OCI-LY7 (cell line): ENCODE results near the gene STAG1. TPM values are rescaled to one million over a fixed set of nuclear protein-coding genes. Genes with fewer than 3 reads are reported as not detected.

Source experiments
- BruUV-seq: library from RNA; stranded (reverse); fragments of 400-500 nt; replicated peaks from 2 replicates; lab custom pipeline; 2021; lab: Mats Ljungman, UMichigan
- CTCF ChIA-PET: fragments of 300-600 bp; sonication (Branson Sonifier 250); formaldehyde crosslinking; loops from one replicate; lab custom pipeline; 2022; ENCODE audit warnings: antibody characterized with exemption; ENCODE audit not compliant: unreplicated experiment; lab: Charles Lee
- POLR2A ChIA-PET: fragments of 300-600 bp; sonication (Branson Sonifier 250); formaldehyde crosslinking; loops from one replicate; lab custom pipeline; 2022; ENCODE audit warnings: antibody characterized with exemption; lab: Charles Lee
- DNase-seq: peaks from one replicate; pipeline ENCODE4 v3.0.0-alpha.2; 2015; ENCODE audit warnings: low spot score
- H2AFZ ChIP-seq: fragments of 200-600 bp; sonication (generic), shearing (Covaris generic); 2 replicates; pipeline ENCODE4 v1.6.1; 2014; ENCODE audit warnings: mild to moderate bottlenecking, antibody characterized with exemption, low read length, moderate library complexity
- H3K27ac ChIP-seq: fragments of 200-600 bp; sonication (generic); 2 replicates; pipeline ENCODE4 v1.5.1; 2014; ENCODE audit warnings: mixed run types, low read depth, mild to moderate bottlenecking, moderate library complexity, low read length, inconsistent platforms; ENCODE audit not compliant: poor library complexity, severe bottlenecking
- H3K36me3 ChIP-seq: fragments of 200-600 bp; sonication (generic); 2 replicates; pipeline ENCODE4 v1.6.1; 2014; ENCODE audit warnings: mild to moderate bottlenecking, antibody characterized with exemption, low read length, moderate library complexity, mixed read lengths; ENCODE audit not compliant: insufficient read depth
- H3K4me1 ChIP-seq: fragments of 200-600 bp; sonication (generic); 2 replicates; pipeline ENCODE4 v1.5.1; 2014; ENCODE audit warnings: mild to moderate bottlenecking, low read length; ENCODE audit not compliant: insufficient read depth, poor library complexity, severe bottlenecking
- H3K4me2 ChIP-seq: fragments of 200-600 bp; sonication (generic); 2 replicates; pipeline ENCODE4 v1.6.1; 2014; ENCODE audit warnings: mild to moderate bottlenecking, low read length
- H3K4me3 ChIP-seq: fragments of 200-600 bp; sonication (generic); 2 replicates; pipeline ENCODE4 v1.5.1; 2014; ENCODE audit warnings: mild to moderate bottlenecking, low read depth, low read length; ENCODE audit not compliant: poor library complexity, severe bottlenecking
- H3K79me2 ChIP-seq: fragments of 200-600 bp; sonication (generic); 2 replicates; pipeline ENCODE4 v1.6.1; 2016; ENCODE audit warnings: low read depth, mild to moderate bottlenecking, low read length, moderate library complexity, mixed read lengths; ENCODE audit not compliant: insufficient read depth
- H3K9me2 ChIP-seq: fragments of 200-600 bp; sonication (generic); 2 replicates; pipeline ENCODE4 v1.6.1; 2016; ENCODE audit warnings: mild to moderate bottlenecking, low read length, mixed read lengths; ENCODE audit not compliant: insufficient read depth
- H3K9me3 ChIP-seq: fragments of 200-600 bp; sonication (generic); 2 replicates; pipeline ENCODE4 v1.6.1; 2014; ENCODE audit warnings: mild to moderate bottlenecking, mixed run types, low read length, mixed read lengths
- H4K20me1 ChIP-seq: fragments of 200-600 bp; sonication (generic); 2 replicates; pipeline ENCODE4 v1.6.1; 2014; ENCODE audit warnings: mild to moderate bottlenecking, antibody characterized with exemption, low read length, moderate library complexity, mixed read lengths; ENCODE audit not compliant: insufficient read depth
- EZH2phosphoT487 ChIP-seq: fragments of 200-600 bp; sonication (generic); IDR thresholded peaks from 2 replicates; pipeline ENCODE4 v1.6.1; 2018; ENCODE audit warnings: low read depth, borderline replicate concordance, mild to moderate bottlenecking, mixed run types, antibody characterized with exemption, low read length, moderate library complexity, mixed read lengths
- intact Hi-C: fragments of 100-400 bp; cut with micrococcal nuclease; formaldehyde crosslinking; loops from one replicate; pipeline ENCODE4 v1.10.0; 2022; ENCODE audit not compliant: unreplicated experiment
- total RNA-seq, 2 experiments: library from RNA; depleted of rRNA in 1 of 2; stranded (reverse); fragments of >200 nt in 1 of 2; shearing (Covaris generic) in 1 of 2; gene quantifications; 2 replicates each; pipeline ENCODE4 v1.2.3, GENCODE V29; 2014 to 2022
- TF ChIP-seq, protein P1 (sequence below): fragments of 200-600 bp; sonication (generic); conservative IDR thresholded peaks from 2 replicates; pipeline ENCODE4 v1.5.1; 2014; ENCODE audit warnings: mild to moderate bottlenecking, antibody characterized with exemption, low read length, moderate library complexity, mixed read lengths

The STAG1 gene
- total RNA-seq, 2 experiments from 2014 or later, result 30.7 to 46.6 TPM

- H4K20me1 ChIP-seq, result no peaks in the 10 kb centered on the region
- BruUV-seq, result no TSS peak
- DNase-seq, result no peak
- no peaks in the 10 kb centered on the region for H3K9me2 ChIP-seq
- no peaks in the 10 kb centered on the region for H3K9me3 ChIP-seq
- intact Hi-C loops, result no loop called here
- no peak for TF ChIP-seq EZH2phosphoT487
- TF ChIP-seq, protein P1, sequence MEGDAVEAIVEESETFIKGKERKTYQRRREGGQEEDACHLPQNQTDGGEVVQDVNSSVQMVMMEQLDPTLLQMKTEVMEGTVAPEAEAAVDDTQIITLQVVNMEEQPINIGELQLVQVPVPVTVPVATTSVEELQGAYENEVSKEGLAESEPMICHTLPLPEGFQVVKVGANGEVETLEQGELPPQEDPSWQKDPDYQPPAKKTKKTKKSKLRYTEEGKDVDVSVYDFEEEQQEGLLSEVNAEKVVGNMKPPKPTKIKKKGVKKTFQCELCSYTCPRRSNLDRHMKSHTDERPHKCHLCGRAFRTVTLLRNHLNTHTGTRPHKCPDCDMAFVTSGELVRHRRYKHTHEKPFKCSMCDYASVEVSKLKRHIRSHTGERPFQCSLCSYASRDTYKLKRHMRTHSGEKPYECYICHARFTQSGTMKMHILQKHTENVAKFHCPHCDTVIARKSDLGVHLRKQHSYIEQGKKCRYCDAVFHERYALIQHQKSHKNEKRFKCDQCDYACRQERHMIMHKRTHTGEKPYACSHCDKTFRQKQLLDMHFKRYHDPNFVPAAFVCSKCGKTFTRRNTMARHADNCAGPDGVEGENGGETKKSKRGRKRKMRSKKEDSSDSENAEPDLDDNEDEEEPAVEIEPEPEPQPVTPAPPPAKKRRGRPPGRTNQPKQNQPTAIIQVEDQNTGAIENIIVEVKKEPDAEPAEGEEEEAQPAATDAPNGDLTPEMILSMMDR, result no peak
- H3K79me2 ChIP-seq, result no peaks in the 10 kb centered on the region
- no peaks in the 10 kb centered on the region for H3K4me1 ChIP-seq
- H3K36me3 ChIP-seq, result peaks cover 12% of the 10 kb centered on the region
- ChIA-PET CTCF (no interaction called here), POLR2A (interaction anchor here (0.7 kb wide), 1 partner anchor 12 kb away, joined by 3 read pairs; no protein-coding TSS in a partner anchor)
- H3K4me3 ChIP-seq, result no peak overlapping the region
- no peak overlapping the region for H3K4me2 ChIP-seq
- H2AFZ ChIP-seq, result no peak overlapping the region
- H3K27ac ChIP-seq, result no peak overlapping the region
Observed at GRCh38 chr3:136404056-136404455, 348.1 kb downstream of the STAG1 start.

DNA sequence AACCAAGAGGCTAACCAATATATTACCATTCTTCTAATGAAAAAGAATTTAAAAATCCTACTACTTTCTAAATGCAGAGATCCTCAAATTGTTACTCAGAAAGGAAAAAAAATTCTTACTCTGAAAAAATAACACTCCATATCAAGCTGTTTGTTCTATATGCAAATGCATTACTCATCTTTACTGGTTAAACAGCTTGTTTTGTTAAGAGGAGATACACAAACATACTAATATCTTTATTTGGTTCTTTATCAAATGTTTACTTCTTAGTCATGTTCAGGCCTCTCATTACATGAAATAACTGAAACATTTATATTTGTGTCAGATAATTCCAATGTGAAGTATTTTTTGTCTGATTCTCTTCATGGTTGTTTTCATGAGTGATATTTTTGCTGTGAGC is 355.3 kb downstream of the STAG1 start:
- intact Hi-C loops, result no loop called here
- Histone ChIP-seq H3K36me3 (peaks cover 22% of the 10 kb centered on the region), H3K9me3 (no peaks in the 10 kb centered on the region), H3K4me1 (no peaks in the 10 kb centered on the region), H3K79me2 (no peaks in the 10 kb centered on the region), H2AFZ (no peak overlapping the region), H3K9me2 (no peaks in the 10 kb centered on the region), H3K4me2 (no peak overlapping the region), H3K27ac (no peak overlapping the region), H4K20me1 (no peaks in the 10 kb centered on the region), H3K4me3 (no peak overlapping the region)
- no peak for DNase-seq
- ChIA-PET CTCF (no interaction called here), POLR2A (interaction anchor here (0.6 to 0.9 kb wide), 2 partner anchors 10 to 269 kb away, joined by 3 to 8 read pairs; no protein-coding TSS in a partner anchor)
- TF ChIP-seq, protein P1, result no peak
- TF ChIP-seq EZH2phosphoT487, result no peak
- TSS peak; percentile 35 for BruUV-seq

DNA sequence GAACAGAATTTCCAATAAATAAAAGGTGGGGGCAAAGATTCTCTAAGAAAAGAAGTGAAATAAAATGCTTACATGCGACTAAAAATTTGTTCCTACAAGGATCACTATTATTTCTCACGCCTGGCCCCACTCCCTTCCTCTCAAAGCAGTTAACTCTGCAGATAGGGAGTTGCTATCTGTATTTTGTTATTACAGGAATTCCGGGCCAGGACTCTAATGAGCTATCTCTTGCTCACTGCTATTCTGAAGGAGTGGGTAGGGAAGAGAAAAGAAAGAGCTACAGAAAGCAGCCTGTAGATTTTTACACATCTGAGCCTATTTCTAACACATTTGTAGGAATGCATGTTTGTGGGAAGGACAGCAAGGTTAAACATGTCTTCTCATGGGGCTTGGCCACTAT is 361.6 kb downstream of the STAG1 start:
- H3K79me2 ChIP-seq, result no peaks in the 10 kb centered on the region
- H3K36me3 ChIP-seq, result no peaks in the 10 kb centered on the region
- intact Hi-C loops, result loop anchor here (2.0 to 5.0 kb wide), 2 partner anchors 313 to 624 kb away; no protein-coding TSS in a partner anchor
- H3K9me3 ChIP-seq, result no peaks in the 10 kb centered on the region
- CTCF ChIA-PET, result interaction anchor here (1.3 kb wide), 1 partner anchor 362 kb away, joined by 9 read pairs; the partner anchor contains the start of gene STAG1
- POLR2A ChIA-PET, result interaction anchor here (0.7 to 2.5 kb wide), 4 partner anchors 12 to 552 kb away, joined by 3 to 9 read pairs (median 4); partner anchors contain the start of gene STAG1
- no peaks in the 10 kb centered on the region for H3K9me2 ChIP-seq
- H3K4me2 ChIP-seq, result no peak overlapping the region
- no peaks in the 10 kb centered on the region for H4K20me1 ChIP-seq
- no peak overlapping the region for H3K4me3 ChIP-seq
- no peak for DNase-seq
- no peak overlapping the region for H2AFZ ChIP-seq
- no peak overlapping the region for H3K27ac ChIP-seq
- BruUV-seq, result no TSS peak
- TF ChIP-seq EZH2phosphoT487, result no peak
- TF ChIP-seq, protein P1, result no peak
- no peaks in the 10 kb centered on the region for H3K4me1 ChIP-seq
